HepG2 (cell line): Measurements from ENCODE around the gene MBOAT7. TPM values are rescaled to one million over a fixed set of nuclear protein-coding genes. Genes with fewer than 3 reads are reported as not detected.

ENCODE experiments used
- ATAC-seq: fragments of 200-7000 bp; cut with Tn5 transposase; 3 replicates; pipeline ENCODE4 v1.9.1; 2020; ENCODE audit warnings: mild to moderate bottlenecking, moderate library complexity
- BruUV-seq: library from RNA; stranded (reverse); fragments of 400-500 nt; replicated peaks from 2 replicates; lab custom pipeline; 2021; lab: Mats Ljungman, UMichigan
- CTCF ChIA-PET: fragments of 300-600 bp; formaldehyde crosslinking; extraction: SDS; loops from one replicate; lab custom pipeline; 2021; ENCODE audit warnings: low total read pairs, inconsistent platforms, low intra/inter-chr PET ratio; lab: Yijun Ruan, JAX
- POLR2A ChIA-PET: fragments of 350-600 bp; sonication (Branson Sonifier 250); formaldehyde crosslinking; loops from one replicate; lab custom pipeline; 2020; ENCODE audit warnings: antibody characterized with exemption, inconsistent platforms; lab: Yijun Ruan, JAX
- DNase-seq: peaks from one replicate; pipeline ENCODE4 v3.0.0-alpha.2; 2015; ENCODE audit warnings: low spot score
- FAIRE-seq: peaks from 3 replicates; lab custom pipeline; 2011; peaks lifted over from hg19 to GRCh38; lab: Jason Lieb, UNC
- H2AFZ ChIP-seq: one replicate; pipeline ENCODE4 v1.6.1; 2011; ENCODE audit warnings: low read length, inconsistent platforms
- H3K27ac ChIP-seq: fragments of 300-600 bp; 3 replicates; pipeline ENCODE4 v1.8.0; 2011; ENCODE audit warnings: mixed run types, mild to moderate bottlenecking, mixed read lengths, low read length, inconsistent platforms; ENCODE audit not compliant: insufficient read depth; ENCODE audit errors: extremely low read length
- H3K27me3 ChIP-seq, 2 experiments: fragments of 200-600 bp in 1 of 2; 2 replicates in 1 of 2; 3 replicates in 1 of 2; pipeline versions ENCODE4 v1.6.0 to v1.8.0; 2011; ENCODE audit warnings: low read length in 2 of 2, mild to moderate bottlenecking in 2 of 2, moderate library complexity in 2 of 2, inconsistent platforms in 1 of 2; ENCODE audit not compliant: insufficient read depth in 2 of 2, control insufficient read depth in 1 of 2
- H3K36me3 ChIP-seq, 2 experiments: fragments of 200-600 bp in 1 of 2; replicated peaks in 1 of 2; 2 replicates in 1 of 2; 3 replicates in 1 of 2; pipeline versions ENCODE4 v1.5.1 to v1.8.0; 2011; ENCODE audit warnings: low read length in 2 of 2, inconsistent platforms in 1 of 2; ENCODE audit not compliant: insufficient read depth in 2 of 2, control insufficient read depth in 1 of 2
- H3K4me1 ChIP-seq: 2 replicates; pipeline ENCODE4 v1.5.1; 2012; ENCODE audit warnings: low read length, inconsistent platforms; ENCODE audit not compliant: insufficient read depth
- H3K4me2 ChIP-seq: 2 replicates; pipeline ENCODE4 v1.6.0; 2011; ENCODE audit warnings: low read depth, low read length, inconsistent platforms
- H3K4me3 ChIP-seq, 3 experiments: fragments of 200-600 bp in 1 of 3; sonication (generic), shearing (Covaris generic) in 1 of 3; replicated peaks in 1 of 3; 2 replicates each; pipeline ENCODE4 v1.5.1; 2011 to 2016; ENCODE audit warnings: low read length in 3 of 3, inconsistent platforms in 2 of 3, low read depth in 2 of 3, mild to moderate bottlenecking in 2 of 3, control low read depth in 1 of 3, mixed read lengths in 1 of 3; ENCODE audit not compliant: insufficient read depth in 1 of 3
- H3K79me2 ChIP-seq: one replicate; pipeline ENCODE4 v1.6.1; 2011; ENCODE audit warnings: low read length, inconsistent platforms; ENCODE audit not compliant: insufficient read depth
- H3K9ac ChIP-seq: 2 replicates; pipeline ENCODE4 v1.6.0; 2011; ENCODE audit warnings: mild to moderate bottlenecking, low read depth, low read length, inconsistent platforms; ENCODE audit not compliant: insufficient read depth
- H3K9me3 ChIP-seq: 2 replicates; pipeline ENCODE4 v1.5.1; 2012; ENCODE audit warnings: mild to moderate bottlenecking, low read length
- H4K20me1 ChIP-seq: 2 replicates; pipeline ENCODE4 v1.6.0; 2011; ENCODE audit warnings: inconsistent platforms, mild to moderate bottlenecking, low read length, moderate library complexity; ENCODE audit not compliant: insufficient read depth
- BCLAF1 ChIP-seq: fragments of 450-650 bp; IDR thresholded peaks from 2 replicates; pipeline ENCODE4 v1.6.1; 2017; ENCODE audit warnings: mild to moderate bottlenecking
- CREB1 ChIP-seq, 2 experiments: fragments of 450-650 bp in 1 of 2; IDR thresholded peaks; 2 replicates each; pipeline ENCODE4 v1.6.1; 2016 to 2017; ENCODE audit warnings: control low read depth in 1 of 2, mild to moderate bottlenecking in 1 of 2, missing compliant biosample characterization in 1 of 2, missing genetic modification characterization in 1 of 2
- KLF11 ChIP-seq: IDR thresholded peaks from 2 replicates; pipeline ENCODE4 v1.6.1; 2016; ENCODE audit warnings: missing compliant biosample characterization
- MYNN ChIP-seq: sonication (generic); formaldehyde crosslinking; IDR thresholded peaks from 2 replicates; pipeline ENCODE4 v1.4.0; 2020; ENCODE audit warnings: mild to moderate bottlenecking, low read depth, missing genetic modification reagents
- NFYB ChIP-seq: sonication (generic); formaldehyde crosslinking; IDR thresholded peaks from 2 replicates; pipeline ENCODE4 v1.4.0; 2020; ENCODE audit warnings: missing genetic modification reagents
- PRPF4 ChIP-seq: fragments of 200-400 bp; formaldehyde crosslinking; IDR thresholded peaks from 2 replicates; pipeline ENCODE4 v1.6.1; 2016; ENCODE audit warnings: low read length, low read depth; ENCODE audit not compliant: poor library complexity, severe bottlenecking
- RARA ChIP-seq: IDR thresholded peaks from 2 replicates; pipeline ENCODE4 v1.6.1; 2016; ENCODE audit warnings: missing genetic modification reagents, missing compliant biosample characterization
- REPIN1 ChIP-seq: sonication (generic); formaldehyde crosslinking; IDR thresholded peaks from 2 replicates; pipeline ENCODE4 v1.8.0; 2022; ENCODE audit warnings: missing genetic modification reagents, low read depth, mild to moderate bottlenecking, borderline replicate concordance
- SKI ChIP-seq: fragments of 450-650 bp; IDR thresholded peaks from one replicate; pipeline ENCODE4 v1.6.1; 2018; ENCODE audit warnings: mild to moderate bottlenecking; ENCODE audit not compliant: partially characterized antibody
- TBX3 ChIP-seq: fragments of 450-650 bp; IDR thresholded peaks from 2 replicates; pipeline ENCODE4 v1.6.1; 2017; ENCODE audit warnings: antibody characterized with exemption, mild to moderate bottlenecking, inconsistent platforms, borderline replicate concordance
- ZBTB1 ChIP-seq: sonication (generic); formaldehyde crosslinking; IDR thresholded peaks from 2 replicates; pipeline ENCODE4 v1.4.0; 2020; ENCODE audit warnings: missing genetic modification reagents, borderline replicate concordance
- ZNF138 ChIP-seq: sonication (generic); formaldehyde crosslinking; IDR thresholded peaks from 2 replicates; pipeline ENCODE4 v1.5.0; 2020; ENCODE audit warnings: mild to moderate bottlenecking, low read depth, missing genetic modification reagents
- ZNF263 ChIP-seq: sonication (generic); formaldehyde crosslinking; IDR thresholded peaks from 2 replicates; pipeline ENCODE4 v1.4.0; 2020; ENCODE audit warnings: missing genetic modification reagents
- ZNF350 ChIP-seq: sonication (generic); formaldehyde crosslinking; IDR thresholded peaks from 2 replicates; pipeline ENCODE4 v1.4.0; 2020; ENCODE audit warnings: mild to moderate bottlenecking, low read depth, missing genetic modification reagents, borderline replicate concordance
- ZNF367 ChIP-seq: sonication (generic); formaldehyde crosslinking; IDR thresholded peaks from 2 replicates; pipeline ENCODE4 v1.4.0; 2020; ENCODE audit warnings: missing genetic modification reagents, borderline replicate concordance
- ZZZ3 ChIP-seq: sonication (generic); formaldehyde crosslinking; IDR thresholded peaks from 2 replicates; pipeline ENCODE4 v1.4.0; 2020; ENCODE audit warnings: missing genetic modification reagents, mild to moderate bottlenecking, borderline replicate concordance
- WGBS: methylation state at CpG from one replicate; pipeline ENCODE4 v1.1.6; 2017; ENCODE audit warnings: low lambda C conversion rate; 5-methylcytosine and 5-hydroxymethylcytosine counted together
- in situ Hi-C: cut with HindIII; loops from 2 replicates; pipeline ENCODE4 v1.10.0; 2017; ENCODE audit warnings: low pct_unique_long_range_greater_than_20kb; ENCODE audit not compliant: extremely low pct_ligation_motif_present
- intact Hi-C: fragments of 100-400 bp; cut with micrococcal nuclease; formaldehyde crosslinking; loops from one replicate; pipeline ENCODE4 v1.10.0; 2022; ENCODE audit not compliant: unreplicated experiment
- polyA plus RNA-seq, 8 experiments: library from polyadenylated mRNA; depleted of rRNA in 3 of 8; stranded (reverse) in 7 of 8; unstranded in 1 of 8; fragments of >200 nt; fragmentation: Illumina TruSeq in 4 of 8; extraction: Trizol in 4 of 8; gene quantifications; 2 replicates each; pipeline versions ENCODE4 v1.2.1 to v1.2.3, GENCODE V29; 2011 to 2016; ENCODE audit warnings: low read depth in 4 of 8, missing spikeins in 1 of 8, mixed read lengths in 1 of 8; ENCODE audit not compliant: insufficient read depth in 1 of 8
- total RNA-seq, 5 experiments: library from RNA; depleted of rRNA; stranded (reverse); fragments of >200 nt; fragmentation: Illumina TruSeq; extraction: Trizol; gene quantifications; 2 replicates each; pipeline ENCODE4 v1.2.3, GENCODE V29; 2016; ENCODE audit warnings: low read depth in 1 of 5
- TF ChIP-seq, protein P1 (sequence below): sonication (generic); formaldehyde crosslinking; IDR thresholded peaks from 2 replicates; pipeline ENCODE4 v1.8.1; 2022; ENCODE audit warnings: mild to moderate bottlenecking, missing genetic modification reagents
- TF ChIP-seq, protein P2 (sequence below): sonication (generic); formaldehyde crosslinking; IDR thresholded peaks from 2 replicates; pipeline ENCODE4 v1.5.1; 2020; ENCODE audit warnings: missing genetic modification reagents, mild to moderate bottlenecking, borderline replicate concordance
- TF ChIP-seq, protein P3 (sequence below): sonication (generic); formaldehyde crosslinking; IDR thresholded peaks from 2 replicates; pipeline ENCODE4 v1.4.0; 2020; ENCODE audit warnings: missing genetic modification reagents

The MBOAT7 gene
- total and polyA plus RNA-seq, 2 of the 13 experiments (the other 11 are each of a cell fraction or from before 2014, with no cell fraction given): 22.2 to 25.5 TPM

DNA sequence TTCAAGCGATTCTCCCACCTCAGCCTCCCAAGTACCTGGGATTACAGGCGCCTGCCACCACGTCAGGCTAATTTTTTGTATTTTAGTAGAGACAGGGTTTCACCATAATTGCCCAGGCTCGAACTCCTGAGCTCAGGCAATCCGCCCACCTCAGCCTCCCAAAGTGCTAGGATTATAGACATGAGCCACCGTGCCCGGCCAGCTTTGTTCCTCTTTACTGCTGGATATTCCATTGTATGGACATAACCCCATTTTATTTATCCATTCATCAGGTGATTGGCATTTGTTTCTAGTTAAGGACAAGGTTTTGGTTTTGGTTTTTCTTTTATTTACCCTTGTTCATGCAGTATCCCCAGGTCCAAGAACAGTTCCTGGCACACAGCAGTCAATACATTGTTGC, 7.2 kb upstream of the MBOAT7 start:
- ATAC-seq: no peak
- H2AFZ ChIP-seq: no peak overlapping the region
- H3K36me3 ChIP-seq: peaks cover 8 to 27% of the 10 kb centered on the region in 2 experiments
- H4K20me1 ChIP-seq: peaks cover 8% of the 10 kb centered on the region
- peaks cover 28% of the 10 kb centered on the region for H3K79me2 ChIP-seq
- WGBS: 93% methylated on average over 7 of the region's 7 CpGs
- FAIRE-seq: no peak
- intact Hi-C loops: no loop called here
- no peak overlapping the region for H3K4me2 ChIP-seq
- no peak overlapping the region for H3K27ac ChIP-seq
- no peak overlapping the region for H3K9ac ChIP-seq
- POLR2A ChIA-PET: interaction anchor here (0.6 to 6.4 kb wide), 2 partner anchors 13 to 34 kb away, joined by 5 to 78 read pairs; no protein-coding TSS in a partner anchor
- BruUV-seq: no TSS peak
- CTCF ChIA-PET: no interaction called here
- no peak for DNase-seq
- no peaks in the 10 kb centered on the region; a peak in 1 of 5 replicates for H3K27me3 ChIP-seq
- no peak overlapping the region for H3K4me3 ChIP-seq
- in situ Hi-C loops: no loop called here
- H3K9me3 ChIP-seq: no peaks in the 10 kb centered on the region
- peaks cover 26% of the 10 kb centered on the region for H3K4me1 ChIP-seq
- no peak for TF ChIP-seq CREB1 (IDR thresholded peaks at IDR 0.05)
- no peak for TF ChIP-seq CREB1 (CRISPR knock-in tag; IDR thresholded peaks at IDR 0.05)
- no peak for TF ChIP-seq KLF11 (CRISPR knock-in tag)
- no peak for TF ChIP-seq BCLAF1
- TF ChIP-seq PRPF4: no peak
- TF ChIP-seq, protein P1, sequence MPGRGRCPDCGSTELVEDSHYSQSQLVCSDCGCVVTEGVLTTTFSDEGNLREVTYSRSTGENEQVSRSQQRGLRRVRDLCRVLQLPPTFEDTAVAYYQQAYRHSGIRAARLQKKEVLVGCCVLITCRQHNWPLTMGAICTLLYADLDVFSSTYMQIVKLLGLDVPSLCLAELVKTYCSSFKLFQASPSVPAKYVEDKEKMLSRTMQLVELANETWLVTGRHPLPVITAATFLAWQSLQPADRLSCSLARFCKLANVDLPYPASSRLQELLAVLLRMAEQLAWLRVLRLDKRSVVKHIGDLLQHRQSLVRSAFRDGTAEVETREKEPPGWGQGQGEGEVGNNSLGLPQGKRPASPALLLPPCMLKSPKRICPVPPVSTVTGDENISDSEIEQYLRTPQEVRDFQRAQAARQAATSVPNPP (CRISPR knock-in tag): no peak
- TF ChIP-seq TBX3: no peak
- no peak for TF ChIP-seq RARA (CRISPR knock-in tag)
- no peak for TF ChIP-seq ZBTB1 (CRISPR knock-in tag)
- no peak for TF ChIP-seq NFYB (CRISPR knock-in tag)
- no peak for TF ChIP-seq ZNF263 (CRISPR knock-in tag)
- TF ChIP-seq ZNF367 (CRISPR knock-in tag): no peak
- TF ChIP-seq, protein P2, sequence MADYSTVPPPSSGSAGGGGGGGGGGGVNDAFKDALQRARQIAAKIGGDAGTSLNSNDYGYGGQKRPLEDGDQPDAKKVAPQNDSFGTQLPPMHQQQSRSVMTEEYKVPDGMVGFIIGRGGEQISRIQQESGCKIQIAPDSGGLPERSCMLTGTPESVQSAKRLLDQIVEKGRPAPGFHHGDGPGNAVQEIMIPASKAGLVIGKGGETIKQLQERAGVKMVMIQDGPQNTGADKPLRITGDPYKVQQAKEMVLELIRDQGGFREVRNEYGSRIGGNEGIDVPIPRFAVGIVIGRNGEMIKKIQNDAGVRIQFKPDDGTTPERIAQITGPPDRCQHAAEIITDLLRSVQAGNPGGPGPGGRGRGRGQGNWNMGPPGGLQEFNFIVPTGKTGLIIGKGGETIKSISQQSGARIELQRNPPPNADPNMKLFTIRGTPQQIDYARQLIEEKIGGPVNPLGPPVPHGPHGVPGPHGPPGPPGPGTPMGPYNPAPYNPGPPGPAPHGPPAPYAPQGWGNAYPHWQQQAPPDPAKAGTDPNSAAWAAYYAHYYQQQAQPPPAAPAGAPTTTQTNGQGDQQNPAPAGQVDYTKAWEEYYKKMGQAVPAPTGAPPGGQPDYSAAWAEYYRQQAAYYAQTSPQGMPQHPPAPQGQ: no peak
- TF ChIP-seq, protein P3, sequence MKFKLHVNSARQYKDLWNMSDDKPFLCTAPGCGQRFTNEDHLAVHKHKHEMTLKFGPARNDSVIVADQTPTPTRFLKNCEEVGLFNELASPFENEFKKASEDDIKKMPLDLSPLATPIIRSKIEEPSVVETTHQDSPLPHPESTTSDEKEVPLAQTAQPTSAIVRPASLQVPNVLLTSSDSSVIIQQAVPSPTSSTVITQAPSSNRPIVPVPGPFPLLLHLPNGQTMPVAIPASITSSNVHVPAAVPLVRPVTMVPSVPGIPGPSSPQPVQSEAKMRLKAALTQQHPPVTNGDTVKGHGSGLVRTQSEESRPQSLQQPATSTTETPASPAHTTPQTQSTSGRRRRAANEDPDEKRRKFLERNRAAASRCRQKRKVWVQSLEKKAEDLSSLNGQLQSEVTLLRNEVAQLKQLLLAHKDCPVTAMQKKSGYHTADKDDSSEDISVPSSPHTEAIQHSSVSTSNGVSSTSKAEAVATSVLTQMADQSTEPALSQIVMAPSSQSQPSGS (CRISPR knock-in tag): no peak
- no peak for TF ChIP-seq SKI
- no peak for TF ChIP-seq ZNF138 (CRISPR knock-in tag)
- TF ChIP-seq REPIN1: no peak
- no peak for TF ChIP-seq ZNF350 (CRISPR knock-in tag)
- TF ChIP-seq ZZZ3 (CRISPR knock-in tag): no peak
- no peak for TF ChIP-seq MYNN
